H1 (cell line): ENCODE results near the gene SERPINB5. TPM values are rescaled to one million over a fixed set of nuclear protein-coding genes. Genes with fewer than 3 reads are reported as not detected.

ENCODE experiments used
- CTCF ChIA-PET: fragments of 300-600 bp; sonication (Branson Sonifier 250); formaldehyde crosslinking; loops from one replicate; lab custom pipeline; 2021; ENCODE audit not compliant: partially characterized antibody; lab: Charles Lee
- POLR2A ChIA-PET: fragments of 300-600 bp; sonication (Branson Sonifier 250); formaldehyde crosslinking; loops from one replicate; lab custom pipeline; 2021; ENCODE audit warnings: inconsistent platforms; ENCODE audit not compliant: partially characterized antibody; lab: Charles Lee
- DNase-seq, 2 experiments: peaks; one replicate each; pipeline versions ENCODE4 v3.0.0 to v3.0.0-alpha.2; 2010 to 2022; ENCODE audit warnings: low spot score in 2 of 2, low read depth in 1 of 2, mixed read lengths in 1 of 2
- FAIRE-seq: peaks from 2 replicates; lab custom pipeline; 2011; peaks lifted over from hg19 to GRCh38; lab: Jason Lieb, UNC
- H2AFZ ChIP-seq: 2 replicates; pipeline ENCODE4 v1.8.1; 2012; ENCODE audit warnings: low read length, inconsistent platforms
- H2AK5ac ChIP-seq: 2 replicates; pipeline ENCODE4 v1.6.1; 2013; ENCODE audit warnings: low read depth, low read length
- H2BK120ac ChIP-seq: replicated peaks from 2 replicates; pipeline ENCODE3; 2013; ENCODE audit warnings: low read depth, low read length, inconsistent platforms
- H2BK12ac ChIP-seq: 2 replicates; pipeline ENCODE4 v1.6.1; 2013; ENCODE audit warnings: low read depth, low read length
- H2BK15ac ChIP-seq: 2 replicates; pipeline ENCODE4 v1.6.1; 2013; ENCODE audit warnings: low read length
- H2BK20ac ChIP-seq: 2 replicates; pipeline ENCODE4 v1.6.1; 2013; ENCODE audit warnings: low read length
- H2BK5ac ChIP-seq: 2 replicates; pipeline ENCODE4 v1.6.1; 2013; ENCODE audit warnings: low read depth, low read length
- H3K14ac ChIP-seq: 2 replicates; pipeline ENCODE4 v1.6.1; 2013; ENCODE audit warnings: inconsistent platforms; ENCODE audit not compliant: insufficient read length
- H3K18ac ChIP-seq: 2 replicates; pipeline ENCODE4 v1.6.1; 2013; ENCODE audit warnings: low read length; ENCODE audit errors: extremely low read depth
- H3K23ac ChIP-seq: 2 replicates; pipeline ENCODE4 v1.6.1; 2013; ENCODE audit warnings: inconsistent platforms; ENCODE audit not compliant: insufficient read length
- H3K23me2 ChIP-seq: 2 replicates; pipeline ENCODE4 v1.6.1; 2013; ENCODE audit warnings: low read depth, low read length
- H3K27ac ChIP-seq: 2 replicates; pipeline ENCODE4 v1.6.1; 2011; ENCODE audit warnings: low read depth, low read length, inconsistent platforms
- H3K27me3 ChIP-seq, 4 experiments: replicated peaks in 1 of 4; 1 replicate in 1 of 4; 2 replicates in 3 of 4; pipeline versions ENCODE4 v1.6.1 to v1.8.1; 2011 to 2013; ENCODE audit warnings: low read length in 3 of 4, mild to moderate bottlenecking in 3 of 4, inconsistent platforms in 2 of 4, mixed read lengths in 2 of 4, moderate library complexity in 1 of 4; ENCODE audit not compliant: control insufficient read depth in 3 of 4, insufficient read depth in 3 of 4; ENCODE audit errors: extremely low read depth in 1 of 4
- H3K36me3 ChIP-seq, 4 experiments: 2 replicates each; pipeline versions ENCODE4 v1.6.1 to v1.8.1; 2011 to 2013; ENCODE audit warnings: mild to moderate bottlenecking in 4 of 4, low read length in 3 of 4, moderate library complexity in 2 of 4, control low read depth in 1 of 4, inconsistent platforms in 1 of 4; ENCODE audit not compliant: insufficient read depth in 4 of 4, control insufficient read depth in 2 of 4
- H3K4ac ChIP-seq: replicated peaks from 2 replicates; pipeline ENCODE3; 2013; ENCODE audit warnings: low read length, low read depth, mixed read lengths, inconsistent platforms; ENCODE audit not compliant: insufficient read length
- H3K4me1 ChIP-seq, 4 experiments: replicated peaks in 1 of 4; 1 replicate in 1 of 4; 2 replicates in 3 of 4; pipeline versions ENCODE4 v1.6.1 to v1.8.1; 2011 to 2013; ENCODE audit warnings: low read length in 3 of 4, inconsistent platforms in 2 of 4, mixed read lengths in 1 of 4; ENCODE audit not compliant: insufficient read depth in 4 of 4, control insufficient read depth in 3 of 4
- H3K4me2 ChIP-seq, 2 experiments: 2 replicates each; pipeline versions ENCODE4 v1.6.1 to v1.8.1; 2011 to 2013; ENCODE audit warnings: low read depth in 2 of 2, low read length in 2 of 2, control low read depth in 1 of 2, inconsistent platforms in 1 of 2, mild to moderate bottlenecking in 1 of 2; ENCODE audit not compliant: insufficient read depth in 1 of 2
- H3K4me3 ChIP-seq, 4 experiments: fragments of 200-600, 300-600 bp in 1 of 4; sonication (generic), shearing (Covaris generic), sonication (Bioruptor Twin) in 1 of 4; 2 replicates each; pipeline versions ENCODE4 v1.5.1 to v1.8.1; 2011 to 2016; ENCODE audit warnings: low read length in 4 of 4, low read depth in 3 of 4, control low read depth in 2 of 4, inconsistent platforms in 2 of 4, mild to moderate bottlenecking in 2 of 4, mixed read lengths in 1 of 4, moderate library complexity in 1 of 4; ENCODE audit not compliant: insufficient read depth in 2 of 4; ENCODE audit errors: extremely low read depth in 1 of 4
- H3K56ac ChIP-seq: replicated peaks from 2 replicates; pipeline ENCODE3; 2013; ENCODE audit warnings: low read depth, mild to moderate bottlenecking, mixed read lengths, low read length, inconsistent platforms; ENCODE audit not compliant: insufficient read length
- H3K79me1 ChIP-seq: 2 replicates; pipeline ENCODE4 v1.6.1; 2013; ENCODE audit warnings: low read depth, low read length, control low read depth
- H3K79me2 ChIP-seq, 2 experiments: 2 replicates each; pipeline versions ENCODE4 v1.6.1 to v1.8.1; 2012 to 2013; ENCODE audit warnings: low read length in 2 of 2, mild to moderate bottlenecking in 2 of 2, inconsistent platforms in 1 of 2; ENCODE audit not compliant: insufficient read depth in 2 of 2, control insufficient read depth in 1 of 2
- H3K9ac ChIP-seq, 4 experiments: replicated peaks in 1 of 4; 1 replicate in 1 of 4; 2 replicates in 3 of 4; pipeline versions ENCODE4 v1.6.1 to v1.8.1; 2011 to 2013; ENCODE audit warnings: low read depth in 3 of 4, low read length in 3 of 4, control low read depth in 2 of 4, mild to moderate bottlenecking in 2 of 4, moderate library complexity in 2 of 4, inconsistent platforms in 1 of 4; ENCODE audit errors: extremely low read depth in 1 of 4
- H3K9me3 ChIP-seq, 2 experiments: 2 replicates each; pipeline versions ENCODE4 v1.6.1 to v1.8.1; 2012 to 2013; ENCODE audit warnings: mild to moderate bottlenecking in 2 of 2, moderate library complexity in 2 of 2, control low read depth in 1 of 2, inconsistent platforms in 1 of 2, low read depth in 1 of 2, low read length in 1 of 2, mixed read lengths in 1 of 2; ENCODE audit not compliant: insufficient read depth in 2 of 2
- H4K20me1 ChIP-seq, 2 experiments: replicated peaks in 1 of 2; 2 replicates each; pipeline versions ENCODE3 to v1.8.1; 2011 to 2013; ENCODE audit warnings: inconsistent platforms in 2 of 2, low read length in 2 of 2, mild to moderate bottlenecking in 1 of 2; ENCODE audit not compliant: insufficient read depth in 2 of 2, control insufficient read depth in 1 of 2
- H4K5ac ChIP-seq: 2 replicates; pipeline ENCODE4 v1.6.1; 2013; ENCODE audit warnings: low read length, low read depth, mixed read lengths, inconsistent platforms; ENCODE audit not compliant: insufficient read length
- H4K8ac ChIP-seq: 2 replicates; pipeline ENCODE4 v1.8.0; 2013; ENCODE audit warnings: mild to moderate bottlenecking, moderate library complexity, low read length, inconsistent platforms; ENCODE audit not compliant: insufficient read depth; ENCODE audit errors: extremely low read depth
- H4K91ac ChIP-seq: replicated peaks from 2 replicates; pipeline ENCODE3; 2013; ENCODE audit warnings: low read length, mixed read lengths, inconsistent platforms; ENCODE audit not compliant: insufficient read length
- GABPA ChIP-seq: IDR thresholded peaks from 2 replicates; pipeline ENCODE4 v1.6.1; 2011; ENCODE audit warnings: mild to moderate bottlenecking, low read length, moderate library complexity, borderline replicate concordance; ENCODE audit not compliant: insufficient read depth
- HDAC6 ChIP-seq: IDR thresholded peaks from one replicate; pipeline ENCODE4 v1.7.1; 2012; ENCODE audit warnings: low read depth, mild to moderate bottlenecking, inconsistent platforms, low read length, moderate library complexity
- MAX ChIP-seq: IDR thresholded peaks from 2 replicates; pipeline ENCODE4 v1.6.1; 2012; ENCODE audit warnings: inconsistent platforms
- NANOG ChIP-seq: IDR thresholded peaks from 2 replicates; pipeline ENCODE4 v1.6.1; 2011; ENCODE audit warnings: low read length, low read depth, mild to moderate bottlenecking, inconsistent platforms; ENCODE audit not compliant: insufficient read depth, poor library complexity, severe bottlenecking
- RXRA ChIP-seq: IDR thresholded peaks from 2 replicates; pipeline ENCODE4 v1.6.1; 2011; ENCODE audit warnings: low read depth, mild to moderate bottlenecking, low read length, moderate library complexity; ENCODE audit not compliant: insufficient read depth
- YY1 ChIP-seq: IDR thresholded peaks from 2 replicates; pipeline ENCODE4 v1.6.1; 2011; ENCODE audit warnings: low read depth, mild to moderate bottlenecking, low read length
- WGBS, 2 experiments: shearing (Covaris generic) in 1 of 2; methylation state at CpG; one replicate each; pipeline versions ENCODE4 v1.1.6 to v1.1.7; 2013 to 2015; ENCODE audit warnings: low lambda C conversion rate in 2 of 2, mixed read lengths in 2 of 2, inconsistent platforms in 1 of 2, low coverage in 1 of 2, missing lambda C conversion rate in 1 of 2; ENCODE audit not compliant: insufficient replicate concordance in 2 of 2, insufficient coverage in 1 of 2, insufficient read length in 1 of 2; ENCODE audit errors: extremely low coverage in 1 of 2, missing lambda C conversion rate in 1 of 2; 5-methylcytosine and 5-hydroxymethylcytosine counted together
- polyA plus RNA-seq, 7 experiments: library from polyadenylated mRNA; depleted of rRNA in 3 of 7; stranded (reverse) in 5 of 7; unstranded in 2 of 7; fragments of >200 nt in 5 of 7; fragments of 200-250 nt in 2 of 7; gene quantifications; 1 replicate in 5 of 7; 2 replicates in 1 of 7; 4 replicates in 1 of 7; pipeline versions ENCODE4 v1.2.1 to v1.2.3, GENCODE V29; 2011 to 2013; ENCODE audit warnings: missing spikeins in 2 of 7, mixed read lengths in 2 of 7
- total RNA-seq: library from RNA; stranded (reverse); fragmentation: NEBNext Ultra II Directional; extraction: Animal tissue kit (Norgen Biotek cat#: 25700); gene quantifications from 2 replicates; pipeline ENCODE4 v1.2.1, GENCODE V29; 2021

Gene SERPINB5
- total and polyA plus RNA-seq, 2 of the 8 experiments (the other 6 are each of a cell fraction or from before 2014, with no cell fraction given): 0.03 TPM; not detected in 1

DNA sequence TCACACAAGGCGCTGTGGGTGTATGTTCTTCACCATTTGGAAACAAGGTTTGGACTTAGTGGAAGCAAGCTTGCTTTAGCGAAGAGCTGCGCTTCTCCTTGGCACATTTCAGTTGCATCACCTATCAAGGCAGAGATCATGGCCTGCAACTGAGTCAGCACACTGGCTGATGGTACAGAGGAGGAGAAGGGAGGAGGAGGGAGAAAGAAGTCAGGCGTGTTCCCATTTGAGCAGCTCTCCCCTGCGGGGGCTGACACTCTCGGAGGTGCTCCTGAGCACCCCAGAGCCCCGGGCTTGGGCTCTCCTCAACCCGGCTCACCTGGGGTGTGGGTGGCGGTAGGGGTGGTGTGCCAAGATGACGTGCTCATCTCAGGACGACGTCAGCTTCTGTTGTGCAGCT lies 6.0 kb upstream of the SERPINB5 start:
- Histone ChIP-seq H3K27me3 (peaks cover 0 to 1% (median 0%) of the 10 kb centered on the region in 4 experiments; a peak in 1 of 7 replicates), H3K79me2 (no peaks in the 10 kb centered on the region), H3K9ac (no peak overlapping the region), H4K20me1 (no peaks in the 10 kb centered on the region), H4K5ac (no peak overlapping the region), H2BK5ac (no peak overlapping the region), H3K36me3 (no peaks in the 10 kb centered on the region), H2AFZ (peak overlapping the region; percentile 86; the same call in 1 of the 2 replicates), H2BK120ac (no peak overlapping the region), H3K9me3 (no peaks in the 10 kb centered on the region), H3K4me3 (no peak overlapping the region), H3K4me1 (no peaks in the 10 kb centered on the region), H3K14ac (no peak overlapping the region), H3K4me2 (no peak overlapping the region), H2BK12ac (0 out of 2 replicates have a peak overlapping the region, but pooled peaks have one; percentile 39), H3K4ac (no peak overlapping the region), H3K56ac (no peak overlapping the region), H3K79me1 (no peaks in the 10 kb centered on the region), H2BK15ac (no peak overlapping the region), H3K27ac (no peak overlapping the region), H2AK5ac (no peak overlapping the region), H3K23ac (no peak overlapping the region), H3K18ac (no peak overlapping the region), H3K23me2 (no peaks in the 10 kb centered on the region), H2BK20ac (no peak overlapping the region)
- FAIRE-seq (no peak), DNase-seq (no peak)
- 94% methylated on average over 10 of the region's 12 CpGs; no CpG with 5 or more reads in 1 of the 2 experiments for WGBS, 2 experiments
- CTCF ChIA-PET: interaction anchor here (0.6 kb wide), 1 partner anchor 28 kb away, joined by 3 read pairs; no protein-coding TSS in a partner anchor
- TF ChIP-seq RXRA (no peak), NANOG (no peak), YY1 (no peak), MAX (no peak), GABPA (no peak), HDAC6 (no peak)
- TF ChIP-seq, all 59 proteins: peak for 0
- Histone ChIP-seq H4K91ac (no peak overlapping the region), H4K8ac (no peak overlapping the region; the same call in 1 of the 2 replicates)
- POLR2A ChIA-PET: no interaction called here
